ENCODE results near the gene RIMBP2.

Gene RIMBP2

DNA sequence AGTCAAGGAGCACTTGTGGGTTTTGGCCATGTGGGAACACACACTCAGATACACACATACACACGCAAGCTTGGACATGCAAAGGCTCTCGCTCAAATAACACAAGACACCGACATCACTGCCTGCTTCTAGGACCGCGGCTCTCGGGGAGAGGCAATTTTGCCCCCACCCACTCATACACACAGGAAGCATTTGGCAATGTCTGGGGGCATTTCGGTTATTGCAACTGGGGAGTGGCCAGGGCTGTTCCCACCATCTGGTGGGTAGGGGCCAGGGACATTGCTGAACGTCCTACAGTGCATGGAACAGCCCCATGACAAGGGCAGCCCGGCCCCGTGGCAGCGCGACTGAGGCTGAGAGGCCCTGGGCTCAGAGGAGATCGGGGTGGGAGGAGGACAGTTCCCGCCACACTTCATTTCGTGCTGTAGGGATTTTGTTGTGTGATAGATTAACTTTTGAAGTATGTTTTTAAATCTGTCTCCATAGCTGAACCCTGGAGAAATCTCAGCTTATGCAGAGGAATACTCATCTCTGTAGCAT lies 35.6 kb downstream of the RIMBP2 start:
- no peak for DNase-seq (ENCODE audit: low read depth)

DNA sequence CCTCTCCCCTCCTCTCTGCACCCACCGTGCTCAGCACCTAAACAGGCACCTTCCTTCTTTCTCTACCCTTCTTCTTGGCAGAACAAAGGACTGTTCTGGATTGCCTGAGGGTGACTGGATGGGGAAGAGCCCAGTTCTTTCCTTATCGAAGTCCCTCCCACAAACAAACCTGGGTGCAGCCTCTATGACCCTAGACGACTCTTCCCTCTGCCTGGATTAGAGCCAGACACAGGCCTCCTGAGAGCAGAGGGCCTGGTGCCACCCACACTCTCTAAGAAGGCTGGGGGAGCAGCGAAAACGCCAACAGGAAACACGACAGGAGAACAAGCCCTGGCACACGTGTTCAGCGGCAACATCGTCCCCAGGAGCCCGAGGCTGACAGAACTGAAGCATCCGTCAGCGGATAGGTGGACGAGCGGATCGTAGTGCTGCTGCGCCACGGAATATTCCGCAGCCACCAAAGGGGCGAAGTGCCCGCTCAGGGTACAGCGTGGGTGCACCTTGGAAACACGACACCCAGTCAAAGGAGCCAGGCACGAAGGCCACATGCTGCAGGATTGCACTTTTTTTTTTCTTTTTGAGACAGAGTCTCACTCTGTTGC lies 38.0 kb downstream of the RIMBP2 start:
- no peak for DNase-seq (ENCODE audit: low read depth)

DNA sequence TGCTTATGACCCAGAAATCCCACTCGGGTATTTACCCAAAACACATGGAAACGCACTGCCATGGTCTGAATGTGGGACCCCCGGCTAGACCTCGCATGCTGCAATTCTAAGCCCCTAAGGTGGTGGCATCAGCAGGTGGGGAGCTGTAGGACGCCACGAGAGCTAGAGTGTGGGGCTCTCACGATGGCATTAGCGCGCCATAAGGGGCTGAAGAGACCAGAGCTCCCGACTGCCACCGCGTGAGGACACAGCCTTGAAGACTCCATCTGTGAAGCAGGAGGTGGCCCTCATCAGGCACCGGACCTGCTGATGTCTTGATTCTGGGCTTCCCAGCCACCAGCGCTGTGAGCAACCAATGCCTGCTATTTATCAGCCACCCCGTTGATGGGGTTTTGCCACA lies 40.3 kb downstream of the RIMBP2 start:
- no peak for DNase-seq (ENCODE audit: low read depth)

GRCh38 chr12:130675121-130675520 lies 41.0 kb downstream of the RIMBP2 start:
- DNase-seq (ENCODE audit: low read depth), result no peak

DNA sequence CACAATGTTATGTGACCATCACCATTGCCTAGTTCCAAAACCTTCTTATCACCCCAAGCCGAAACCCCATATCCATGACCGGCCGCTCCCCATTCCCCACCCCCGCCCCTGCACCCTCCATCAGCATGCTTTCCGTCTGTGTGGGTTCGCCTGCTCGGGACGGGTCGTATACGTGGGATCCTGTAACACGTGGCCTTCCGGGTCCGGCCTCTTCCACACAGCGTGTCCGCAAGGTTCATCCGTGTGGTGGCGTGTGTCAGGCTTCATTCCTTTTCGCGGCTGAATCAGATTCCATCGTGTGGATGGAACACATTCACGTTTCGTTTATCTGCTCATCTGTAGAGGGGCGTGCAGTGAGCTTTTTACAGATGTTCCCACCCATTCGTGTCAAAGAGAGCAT lies 41.4 kb downstream of the RIMBP2 start:
- DNase-seq (ENCODE audit: low read depth), result no peak

GRCh38 chr12:130673036-130673705 lies 42.9 kb downstream of the RIMBP2 start:
- no peak for DNase-seq (ENCODE audit: low read depth)

DNA sequence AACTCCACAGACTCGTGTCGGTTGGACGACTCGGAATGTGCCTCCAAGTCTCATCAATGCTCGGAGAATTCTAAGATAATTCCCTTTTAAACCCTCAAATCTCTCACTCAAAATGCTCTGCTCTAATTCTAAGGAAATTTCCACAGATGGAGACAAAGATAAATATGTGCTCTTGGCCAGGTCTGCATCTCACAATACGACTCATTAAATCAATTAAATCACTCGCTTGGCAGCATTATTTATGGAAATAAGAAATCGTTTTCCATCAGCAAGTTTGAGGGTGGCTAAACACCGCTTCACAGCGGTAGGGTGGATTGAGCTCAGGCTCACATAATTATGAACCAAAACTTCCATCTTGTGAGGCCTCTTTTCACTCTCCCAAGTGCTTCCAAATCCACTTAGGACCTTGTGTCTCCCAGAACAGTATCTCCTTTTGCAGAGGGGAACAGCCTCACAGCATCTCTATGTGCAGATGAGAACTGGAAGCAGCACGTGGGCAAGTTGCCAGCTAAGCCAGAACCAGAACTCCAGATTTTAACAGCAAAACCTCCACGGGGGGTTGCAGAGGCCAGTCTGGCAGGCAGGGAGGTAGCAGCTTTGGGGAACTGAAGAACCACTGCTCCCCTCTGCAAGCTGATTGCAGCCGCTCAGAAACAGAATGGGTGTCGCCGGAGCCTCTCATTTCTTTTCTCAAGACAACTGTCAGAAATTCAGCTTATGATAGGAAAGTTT lies 43.8 kb downstream of the RIMBP2 start:
- DNase-seq (ENCODE audit: low read depth), result no peak

DNA sequence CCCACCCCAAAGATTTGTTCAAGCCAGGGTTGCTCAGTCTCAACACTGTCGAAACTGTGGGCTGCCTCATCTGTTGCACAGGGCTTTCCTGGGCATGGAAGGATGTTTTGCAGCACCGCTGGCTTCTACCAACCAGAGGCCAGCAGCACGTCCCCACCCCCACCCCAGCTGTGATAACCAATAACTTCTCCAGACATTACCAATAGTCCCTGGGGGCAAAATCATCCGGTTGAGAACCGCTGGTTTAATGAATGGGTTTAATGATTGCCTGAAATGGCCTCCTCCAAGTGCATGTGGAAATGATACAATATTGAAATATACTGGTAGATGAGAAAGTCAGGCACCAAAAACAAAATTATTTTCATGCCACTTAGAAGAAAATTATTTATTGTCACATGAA lies 44.5 kb downstream of the RIMBP2 start:
- DNase-seq (ENCODE audit: low read depth), result no peak

- no peak for DNase-seq (ENCODE audit: low read depth)
Measured at GRCh38 chr12:130669797-130670196, 46.3 kb downstream of the RIMBP2 start.

DNA sequence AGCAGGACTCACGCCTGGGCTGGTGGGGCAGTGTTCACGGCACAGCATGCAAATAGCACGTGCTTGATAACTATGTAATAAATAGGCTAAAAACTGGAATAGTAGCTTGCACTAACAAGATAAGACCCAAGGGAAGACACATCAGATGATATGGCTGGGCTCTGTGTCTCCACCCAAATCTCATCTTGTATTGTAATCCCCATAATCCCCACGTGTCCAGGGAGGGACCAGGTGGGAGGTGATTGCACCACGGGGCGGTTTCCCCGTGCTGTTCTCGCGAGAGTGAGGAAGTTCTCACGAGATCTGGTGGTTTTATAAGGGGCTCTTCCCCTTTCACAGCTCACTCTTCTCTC lies 46.9 kb downstream of the RIMBP2 start:
- no peak for DNase-seq (ENCODE audit: low read depth)

GRCh38 chr12:130668286-130669204 lies 47.6 kb downstream of the RIMBP2 start:
- DNase-seq (ENCODE audit: low read depth), result no peak

DNA sequence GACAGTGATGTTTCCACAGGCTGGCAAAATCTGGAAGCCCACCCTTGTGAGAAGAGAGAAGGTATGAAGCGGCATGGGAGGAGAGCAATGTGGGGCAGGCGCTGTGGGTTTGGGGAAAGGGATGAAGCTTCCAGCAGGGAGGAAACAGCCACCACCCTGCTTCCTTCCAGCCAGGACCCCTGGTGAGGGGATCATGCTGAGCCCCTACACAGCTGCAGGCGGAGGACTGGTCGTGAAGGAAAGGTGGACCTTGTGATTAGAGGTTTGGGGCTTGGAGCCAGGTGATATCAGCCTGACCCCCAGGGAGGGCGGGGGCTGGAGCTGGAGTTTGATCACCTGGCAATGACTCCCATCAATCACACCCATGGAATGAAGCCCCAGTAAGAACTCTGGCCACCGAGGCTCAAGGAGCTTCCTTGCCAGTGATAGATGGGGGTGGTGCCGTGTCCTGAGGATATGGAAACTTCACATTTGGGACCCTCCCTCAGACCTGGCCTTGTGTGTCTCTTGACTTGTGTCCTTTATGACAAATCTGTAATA lies 48.6 kb downstream of the RIMBP2 start:
- no peak for DNase-seq (ENCODE audit: low read depth)

- DNase-seq (ENCODE audit: low read depth), result no peak
Measured at GRCh38 chr12:130666645-130667044, 49.5 kb downstream of the RIMBP2 start.

DNA sequence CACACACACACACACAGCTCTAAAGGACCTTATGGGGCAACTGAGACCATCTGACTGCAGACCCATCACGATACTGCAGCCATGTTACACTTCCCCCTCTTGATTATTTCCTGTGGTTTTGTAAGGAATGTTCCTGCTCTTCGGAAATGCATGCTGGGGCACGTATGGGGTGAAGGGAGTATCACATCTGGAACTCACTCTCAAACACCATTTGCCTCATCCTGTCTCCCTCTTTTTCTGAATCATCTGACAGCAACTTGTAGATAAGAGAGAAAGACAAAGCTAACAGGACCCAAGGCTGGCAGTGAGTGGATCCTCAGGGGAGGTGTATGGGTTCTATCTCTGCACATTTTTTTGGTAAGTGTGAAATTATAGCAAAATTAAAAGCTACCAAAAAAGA lies 50.3 kb downstream of the RIMBP2 start:
- no peak for DNase-seq (ENCODE audit: low read depth)

GRCh38 chr12:130664772-130665171 lies 51.3 kb downstream of the RIMBP2 start:
- no peak for DNase-seq (ENCODE audit: low read depth)

- DNase-seq (ENCODE audit: low read depth), result no peak
Measured at GRCh38 chr12:130664252-130664651, 51.8 kb downstream of the RIMBP2 start.

GRCh38 chr12:130663514-130663913 lies 52.6 kb downstream of the RIMBP2 start:
- DNase-seq (ENCODE audit: low read depth), result no peak

- no peak for DNase-seq (ENCODE audit: low read depth)
Measured at GRCh38 chr12:130661486-130662255, 54.4 kb downstream of the RIMBP2 start.

DNA sequence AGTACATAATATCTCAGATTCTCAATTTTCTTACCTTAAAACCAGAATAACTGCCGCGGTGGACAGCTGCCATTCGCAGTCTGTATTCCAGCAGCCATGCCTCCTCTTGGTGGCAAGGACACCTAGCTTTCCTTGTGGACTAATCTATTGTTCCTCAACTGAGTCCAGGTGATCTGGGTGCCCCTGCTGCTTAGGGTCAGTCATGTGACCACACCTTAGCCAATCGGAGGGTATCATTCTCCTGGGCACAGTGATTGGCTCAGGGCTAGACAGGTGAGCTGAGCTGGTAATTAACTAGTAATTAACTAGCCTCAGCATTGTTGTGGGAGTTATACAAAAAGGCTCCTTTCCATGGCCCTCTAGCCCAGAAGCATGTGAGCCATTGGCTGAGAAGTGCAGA lies 55.0 kb downstream of the RIMBP2 start:
- no peak for DNase-seq (ENCODE audit: low read depth)

DNA sequence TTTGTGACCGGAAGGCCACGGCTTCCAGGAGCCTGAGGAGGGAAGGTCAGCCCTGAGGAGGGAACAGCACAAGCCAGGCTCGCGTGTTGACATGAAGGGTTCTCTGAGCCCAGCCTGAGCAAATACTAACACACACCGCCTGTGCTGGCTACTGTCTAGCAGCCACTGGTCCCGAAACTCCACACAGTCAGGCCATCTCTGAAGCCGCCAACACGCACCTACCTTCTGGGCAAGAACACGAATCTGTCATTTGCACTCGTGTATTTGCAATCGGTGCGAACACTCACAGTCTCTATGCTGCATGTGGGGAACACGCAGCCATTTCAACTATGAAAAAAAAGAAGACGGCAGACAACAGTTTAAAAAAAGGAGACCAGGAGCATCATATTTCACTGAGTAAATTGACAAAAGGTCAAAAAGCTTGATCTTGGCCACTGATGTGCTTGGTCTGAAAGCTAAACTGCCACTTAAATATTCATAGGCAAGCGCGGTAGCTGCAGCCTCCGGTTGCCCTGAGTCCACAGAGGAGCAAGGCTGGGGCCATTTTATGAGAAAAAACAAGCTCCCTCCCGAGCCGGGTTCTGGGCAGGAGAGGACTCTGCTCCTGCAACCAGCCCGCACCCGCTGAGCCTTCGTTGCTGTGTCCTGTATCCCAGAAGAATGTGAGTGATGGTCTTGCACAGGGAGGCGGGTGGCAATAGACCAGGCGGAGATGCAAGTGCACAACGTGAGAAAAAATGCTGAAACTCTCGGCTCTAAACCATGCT lies 57.8 kb downstream of the RIMBP2 start:
- no peak for DNase-seq (ENCODE audit: low read depth)
